ENCODE measurements around the gene MBP. TPM values are rescaled to one million over a fixed set of nuclear protein-coding genes. Genes with fewer than 3 reads are reported as not detected.

MBP gene
- total RNA-seq, 1 donor, result 25.8 TPM

GRCh38 chr18:77168811-77169311, 36.3 kb upstream of the MBP start:
- TF ChIP-seq CTCF (IDR thresholded peaks at IDR 0.05; ENCODE audit: insufficient read depth, low read length), result no peak
- H3K4me3 ChIP-seq (ENCODE audit: low read depth, low read length), result no peak overlapping the region

GRCh38 chr18:77167251-77167650, 34.7 kb upstream of the MBP start:
- no peak for TF ChIP-seq CTCF (IDR thresholded peaks at IDR 0.05; ENCODE audit: insufficient read depth, low read length)
- H3K4me3 ChIP-seq (ENCODE audit: low read depth, low read length), result no peak overlapping the region
- DNase-seq (ENCODE audit: low read depth), result peak; percentile 66

More at GRCh38 chr18:77168811-77169311, 36.3 kb upstream of the MBP start:
- DNase-seq (ENCODE audit: low read depth), result no peak

GRCh38 chr18:77166523-77166922, 33.9 kb upstream of the MBP start:
- no peak for DNase-seq (ENCODE audit: low read depth)
- H3K4me3 ChIP-seq (ENCODE audit: low read depth, low read length), result no peak overlapping the region
- TF ChIP-seq CTCF (IDR thresholded peaks at IDR 0.05; ENCODE audit: insufficient read depth, low read length), result no peak

GRCh38 chr18:77165503-77166188, 33.1 kb upstream of the MBP start:
- TF ChIP-seq CTCF (IDR thresholded peaks at IDR 0.05; ENCODE audit: insufficient read depth, low read length), result no peak
- H3K4me3 ChIP-seq (ENCODE audit: low read depth, low read length), result no peak overlapping the region
- DNase-seq (ENCODE audit: low read depth), result peak; percentile 79

- TF ChIP-seq CTCF (IDR thresholded peaks at IDR 0.05; ENCODE audit: insufficient read depth, low read length), result no peak
- H3K4me3 ChIP-seq (ENCODE audit: low read depth, low read length), result no peak overlapping the region
- DNase-seq (ENCODE audit: low read depth), result no peak
These were observed 32.3 kb upstream of the MBP start for GRCh38 chr18:77164763-77165485.

- no peak for TF ChIP-seq CTCF (IDR thresholded peaks at IDR 0.05; ENCODE audit: insufficient read depth, low read length)
- H3K4me3 ChIP-seq (ENCODE audit: low read depth, low read length), result no peak overlapping the region
- DNase-seq (ENCODE audit: low read depth), result no peak
These were observed 31.4 kb upstream of the MBP start for GRCh38 chr18:77164026-77164425.

All from fibroblast of the aortic adventitia (primary cell).